G401.6 (cell line): ENCODE data around the gene VEGFC.

ENCODE experiments used
- FAIRE-seq: peaks from 2 replicates; lab custom pipeline; 2012; peaks lifted over from hg19 to GRCh38; lab: Jason Lieb, UNC

Gene VEGFC

DNA sequence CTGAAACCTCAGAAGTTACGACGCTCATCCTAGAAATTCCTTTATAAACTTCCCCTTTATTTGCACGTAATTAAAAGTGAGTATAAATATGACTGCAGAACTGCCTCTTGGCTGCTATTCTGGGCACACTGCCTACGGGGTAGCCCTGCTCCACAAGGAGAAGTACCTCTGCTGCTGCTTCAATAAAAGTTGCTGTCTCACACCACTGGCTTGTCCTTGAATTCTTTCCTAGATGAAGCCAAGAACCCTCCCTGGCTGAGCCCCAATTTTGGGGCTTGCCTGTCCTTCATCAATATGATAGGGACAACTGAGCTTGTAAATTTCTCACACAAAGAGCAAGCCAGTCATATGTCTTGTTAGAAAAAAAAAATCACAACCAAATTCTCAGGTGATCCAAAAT, 115.8 kb downstream of the VEGFC start:
- no peak for FAIRE-seq

DNA sequence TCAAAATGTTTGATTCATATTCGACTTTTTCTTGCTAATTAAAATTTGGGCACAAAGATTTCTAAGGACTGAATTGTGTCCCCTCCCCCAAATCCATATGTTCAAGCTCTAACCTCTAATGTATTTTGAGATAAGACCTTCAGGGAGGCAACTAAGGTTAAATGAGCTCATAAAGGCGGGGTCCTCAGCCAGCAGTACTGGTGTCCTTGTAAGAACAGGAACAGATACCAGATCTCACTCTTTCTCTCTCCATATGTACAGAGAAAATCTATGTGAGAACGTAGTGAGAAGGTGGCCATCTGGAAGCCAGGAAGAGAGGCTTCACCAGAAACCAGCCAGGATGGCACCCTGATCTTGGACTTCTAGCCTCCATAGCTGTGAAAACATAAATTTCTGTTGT, 116.9 kb downstream of the VEGFC start:
- FAIRE-seq, result no peak

GRCh38 chr4:176671532-176671931, 121.2 kb downstream of the VEGFC start:
- no peak for FAIRE-seq

DNA sequence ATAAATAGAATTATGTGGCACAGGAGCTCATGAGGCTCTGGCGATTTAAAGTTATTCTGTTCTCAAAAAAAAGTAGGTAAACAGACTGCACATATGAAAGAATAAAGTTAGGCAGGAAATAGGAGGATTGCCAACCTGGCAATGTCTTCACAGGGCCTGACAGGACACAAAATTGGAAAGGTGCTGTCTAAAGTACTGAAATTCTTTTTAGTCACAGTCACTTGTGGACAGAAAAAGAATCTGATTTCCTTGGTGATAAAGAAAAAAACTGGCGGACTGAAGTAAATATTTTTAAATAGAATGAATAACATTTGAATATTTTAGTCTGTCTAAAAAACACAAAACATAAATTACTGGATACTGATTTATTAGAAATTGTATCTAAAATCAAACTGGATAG, 124.4 kb downstream of the VEGFC start:
- no peak for FAIRE-seq

DNA sequence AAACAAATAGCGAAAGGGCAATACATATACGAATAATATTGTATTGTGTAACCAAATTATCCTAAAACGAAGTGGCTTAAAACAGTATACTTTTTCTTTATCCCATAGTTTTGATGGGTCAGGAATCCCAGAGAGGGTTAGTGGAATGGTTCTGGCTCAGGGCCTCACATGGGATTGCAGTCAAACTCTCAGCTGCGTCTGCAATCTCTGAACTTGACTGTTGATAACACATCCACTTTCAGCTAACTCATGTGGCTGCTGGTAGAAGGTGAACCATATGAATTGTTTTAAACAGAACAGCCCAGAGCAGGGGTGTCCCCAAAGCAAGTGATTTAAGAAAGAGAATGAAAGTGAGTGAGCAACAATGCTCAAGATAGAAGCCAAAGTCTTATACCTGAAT, 127.8 kb downstream of the VEGFC start:
- FAIRE-seq, result no peak

DNA sequence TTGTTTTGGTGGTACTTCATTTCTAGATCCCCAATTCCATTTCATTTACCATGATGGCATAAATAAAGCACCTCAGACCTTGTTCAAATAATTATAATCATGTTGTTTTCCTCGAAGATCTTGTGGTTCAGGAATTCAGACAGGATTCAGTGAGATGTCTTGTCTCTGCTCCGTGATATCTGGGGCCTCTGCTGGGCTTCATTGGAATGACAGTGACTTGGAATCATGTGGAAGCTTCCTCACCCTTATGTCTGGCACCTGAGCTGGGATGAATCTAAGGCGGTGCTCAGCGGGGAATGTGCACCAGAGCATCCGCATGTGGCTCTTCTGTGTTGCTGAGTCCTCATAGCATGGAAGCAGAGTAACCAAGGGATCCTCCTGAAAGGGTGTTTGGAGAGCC, 132.2 kb downstream of the VEGFC start:
- no peak for FAIRE-seq

DNA sequence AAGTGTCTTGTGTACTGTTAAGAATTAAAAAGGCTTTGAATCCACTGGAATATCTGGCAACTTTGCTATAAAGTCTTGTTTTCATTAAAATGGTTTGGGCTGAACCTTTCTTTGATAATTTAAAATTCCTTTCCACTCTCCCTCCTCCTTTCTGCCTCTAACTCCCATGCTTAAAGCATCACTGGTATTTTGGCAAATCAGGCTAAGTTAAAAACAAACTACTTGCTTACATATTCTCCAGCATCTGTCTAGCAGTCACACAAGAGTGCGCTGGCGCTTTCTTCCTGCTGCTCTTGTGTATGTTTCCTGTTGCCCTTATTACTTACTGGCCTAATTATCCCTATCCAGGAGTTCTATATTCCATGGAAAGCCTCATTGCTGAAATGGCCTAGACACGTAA, 136.6 kb downstream of the VEGFC start:
- no peak for FAIRE-seq

GRCh38 chr4:176654565-176655216, 138.0 kb downstream of the VEGFC start:
- FAIRE-seq, result no peak

- no peak for FAIRE-seq
These were observed 139.1 kb downstream of the VEGFC start for GRCh38 chr4:176653401-176654220.

GRCh38 chr4:176646311-176646710, 146.4 kb downstream of the VEGFC start:
- no peak for FAIRE-seq

GRCh38 chr4:176645246-176645960, 147.3 kb downstream of the VEGFC start:
- FAIRE-seq, result no peak

DNA sequence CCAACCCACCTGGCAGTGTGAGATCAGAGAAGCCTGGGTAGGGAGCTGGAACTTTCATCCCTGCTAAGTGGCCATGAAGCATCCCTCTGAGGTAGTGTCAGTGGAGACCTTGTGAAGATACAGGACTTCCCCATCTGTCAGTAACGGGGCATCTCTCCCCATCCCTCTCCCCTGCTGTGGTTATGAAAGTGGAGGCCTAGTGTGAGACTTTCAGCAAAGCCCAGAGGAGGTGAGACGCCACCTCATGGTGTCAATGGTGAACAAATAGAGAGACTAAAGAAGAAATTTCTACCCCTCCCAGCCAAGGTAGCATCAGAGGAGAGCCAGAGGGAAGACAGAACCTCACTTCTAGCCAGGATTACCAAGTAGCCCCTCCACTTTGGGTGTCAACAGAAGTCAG, 150.2 kb downstream of the VEGFC start:
- no peak for FAIRE-seq

- FAIRE-seq, result no peak
These were observed 151.5 kb downstream of the VEGFC start for GRCh38 chr4:176641237-176641636.

- FAIRE-seq, result no peak
These were observed 153.7 kb downstream of the VEGFC start for GRCh38 chr4:176638992-176639391.

GRCh38 chr4:176636292-176636691, 156.4 kb downstream of the VEGFC start:
- no peak for FAIRE-seq

- no peak for FAIRE-seq
These were observed 157.1 kb downstream of the VEGFC start for GRCh38 chr4:176635372-176636261.
